Naive thymus-derived CD4-positive, alpha-beta T cell (primary cell): ENCODE measurements around the gene CRTAC1. TPM values are rescaled to one million over a fixed set of nuclear protein-coding genes. Genes with fewer than 3 reads are reported as not detected.

Experiments used
- ATAC-seq: fragments of 150-1000 bp; cut with Tn5 transposase; 2 replicates; pipeline ENCODE4 v1.10.0; 2021; ENCODE audit warnings: mild to moderate bottlenecking, moderate library complexity
- CTCF ChIA-PET: fragments of 350-600 bp; sonication (Branson Sonifier 250); formaldehyde crosslinking; loops from one replicate; lab custom pipeline; 2021; ENCODE audit warnings: antibody characterized with exemption; lab: Charles Lee
- POLR2A ChIA-PET: fragments of 350-600 bp; sonication (Branson Sonifier 250); formaldehyde crosslinking; loops from one replicate; lab custom pipeline; 2021; ENCODE audit warnings: antibody characterized with exemption, inconsistent platforms; lab: Charles Lee
- DNase-seq, 9 donors: peaks; one replicate each; pipeline versions ENCODE4 v3.0.0 to v3.0.0-alpha.2; 2020 to 2022; ENCODE audit warnings: mixed read lengths in 1 of 9
- H3K27ac ChIP-seq: one replicate; pipeline ENCODE4 v1.7.0; 2013; ENCODE audit warnings: mild to moderate bottlenecking, low read depth, low read length, moderate library complexity
- H3K27me3 ChIP-seq, 2 donors: one replicate each; pipeline ENCODE4 v1.7.0; 2013; ENCODE audit warnings: low read length in 2 of 2, mild to moderate bottlenecking in 2 of 2, moderate library complexity in 2 of 2; ENCODE audit not compliant: control insufficient read depth in 2 of 2, insufficient read depth in 2 of 2
- H3K36me3 ChIP-seq, 3 experiments: 1 replicate in 2 of 3; 2 replicates in 1 of 3; pipeline ENCODE4 v1.7.0; 2013; ENCODE audit warnings: low read length in 3 of 3, mild to moderate bottlenecking in 3 of 3, moderate library complexity in 1 of 3; ENCODE audit not compliant: insufficient read depth in 3 of 3, control insufficient read depth in 2 of 3
- H3K4me1 ChIP-seq, 2 donors: one replicate each; pipeline ENCODE4 v1.7.0; 2013; ENCODE audit warnings: low read length in 2 of 2, mild to moderate bottlenecking in 2 of 2, moderate library complexity in 1 of 2; ENCODE audit not compliant: control insufficient read depth in 2 of 2, insufficient read depth in 2 of 2
- H3K4me3 ChIP-seq: 2 replicates; pipeline ENCODE4 v1.7.0; 2013; ENCODE audit warnings: mild to moderate bottlenecking, low read length
- H3K9me3 ChIP-seq, 3 experiments: 1 replicate in 2 of 3; 2 replicates in 1 of 3; pipeline ENCODE4 v1.7.0; 2013; ENCODE audit warnings: low read length in 3 of 3; ENCODE audit not compliant: control insufficient read depth in 2 of 3
- H3K27ac Mint-ChIP-seq, 9 donors: one replicate each; pipeline ENCODE4 v1.8.0; 2020 to 2022; ENCODE audit warnings: mixed read lengths in 9 of 9, mild to moderate bottlenecking in 8 of 9, moderate library complexity in 5 of 9, inconsistent platforms in 2 of 9
- H3K27me3 Mint-ChIP-seq, 5 donors: one replicate each; pipeline ENCODE4 v1.8.0; 2021 to 2022; ENCODE audit warnings: mixed read lengths in 5 of 5, mild to moderate bottlenecking in 1 of 5
- H3K36me3 Mint-ChIP-seq, 5 donors: one replicate each; pipeline ENCODE4 v1.8.0; 2020 to 2022; ENCODE audit warnings: mixed read lengths in 5 of 5, mild to moderate bottlenecking in 3 of 5, inconsistent platforms in 1 of 5
- H3K4me1 Mint-ChIP-seq, 7 donors: one replicate each; pipeline ENCODE4 v1.8.0; 2020 to 2022; ENCODE audit warnings: mixed read lengths in 7 of 7, mild to moderate bottlenecking in 3 of 7, inconsistent platforms in 1 of 7
- H3K4me3 Mint-ChIP-seq, 10 donors: one replicate each; pipeline ENCODE4 v1.8.0; 2020 to 2022; ENCODE audit warnings: mild to moderate bottlenecking in 10 of 10, mixed read lengths in 10 of 10, moderate library complexity in 6 of 10, inconsistent platforms in 2 of 10
- H3K9me3 Mint-ChIP-seq, 11 donors: one replicate each; pipeline ENCODE4 v1.8.0; 2020 to 2022; ENCODE audit warnings: mixed read lengths in 11 of 11, mild to moderate bottlenecking in 4 of 11, inconsistent platforms in 1 of 11, moderate library complexity in 1 of 11
- intact Hi-C, 2 donors: fragments of 100-400 bp; cut with micrococcal nuclease; formaldehyde crosslinking; loops; one replicate each; pipeline ENCODE4 v1.15.1; 2023
- polyA plus RNA-seq, 2 donors: library from polyadenylated mRNA; unstranded; fragments of 300-500 nt; fragmentation: Illumina TruSeq; gene quantifications; one replicate each; pipeline ENCODE4 v1.2.3, GENCODE V29; 2021
- total RNA-seq, 6 experiments: library from RNA in 5 of 6; stranded (reverse) in 5 of 6; gene quantifications; 1 replicate in 5 of 6; 2 replicates in 1 of 6; pipeline ENCODE4 v1.2.3 and lab custom pipeline; 2021 to 2026

The CRTAC1 gene
- total and polyA plus RNA-seq, 7 experiments from 2014 or later, result not detected

- Histone ChIP-seq H3K36me3 (no peaks in the 10 kb centered on the region), H3K4me3 (no peak overlapping the region), H3K9me3 (no peaks in the 10 kb centered on the region), H3K27ac (no peak overlapping the region), H3K4me1 (peaks cover 8 to 12% of the 10 kb centered on the region in 2 donors), H3K27me3 (no peaks in the 10 kb centered on the region)
- DNase-seq (no peak), ATAC-seq (no peak)
- peaks cover 0 to 1% (median 0%) of the 10 kb centered on the region in 5 donors for H3K36me3 Mint-ChIP-seq
- ChIA-PET CTCF (interaction anchor here (1.2 to 4.2 kb wide), 7 partner anchors 20 to 119 kb away, joined by 4 to 85 read pairs (median 25); partner anchors contain the start of gene GOLGA7B), POLR2A (interaction anchor here (1.1 to 1.4 kb wide), 2 partner anchors 19 to 76 kb away, joined by 3 read pairs; no protein-coding TSS in a partner anchor)
- H3K9me3 Mint-ChIP-seq, result no peaks in the 10 kb centered on the region
- no peak overlapping the region for H3K4me3 Mint-ChIP-seq
- peaks cover 9 to 16% (median 13%) of the 10 kb centered on the region in 7 donors for H3K4me1 Mint-ChIP-seq
- H3K27ac Mint-ChIP-seq, result no peak overlapping the region
- H3K27me3 Mint-ChIP-seq, result peaks cover 0 to 24% (median 0%) of the 10 kb centered on the region in 5 donors
- intact Hi-C loops, result no loop called here
These were observed 159.4 kb downstream of the CRTAC1 start for GRCh38 chr10:97870990-97871389.

- Mint-ChIP-seq H3K36me3 (peaks cover 0 to 6% (median 4%) of the 10 kb centered on the region in 5 donors), H3K9me3 (no peaks in the 10 kb centered on the region)
- CTCF ChIA-PET, result interaction anchor here (0.6 to 4.2 kb wide), 22 partner anchors 9 to 691 kb away, joined by 3 to 85 read pairs (median 5); partner anchors contain the start of gene GOLGA7B
These were observed 161.1 kb downstream of the CRTAC1 start for GRCh38 chr10:97869091-97870042.

GRCh38 chr10:97868134-97868685 lies 162.2 kb downstream of the CRTAC1 start:
- Mint-ChIP-seq H3K27ac (peak overlapping the region in 3 of 9 donors; percentile 35 to 80 (median 59)), H3K4me3 (no peak overlapping the region), H3K36me3 (peaks cover 0 to 7% (median 4%) of the 10 kb centered on the region in 5 donors), H3K4me1 (peaks cover 9 to 16% (median 13%) of the 10 kb centered on the region in 7 donors), H3K9me3 (no peaks in the 10 kb centered on the region), H3K27me3 (peaks cover 0 to 20% (median 0%) of the 10 kb centered on the region in 5 donors)
- Histone ChIP-seq H3K36me3 (peaks cover 0 to 17% (median 0%) of the 10 kb centered on the region in 3 experiments), H3K4me3 (no peak overlapping the region), H3K27ac (no peak overlapping the region), H3K27me3 (no peaks in the 10 kb centered on the region), H3K9me3 (no peaks in the 10 kb centered on the region), H3K4me1 (peaks cover 8 to 12% of the 10 kb centered on the region in 2 donors)
- intact Hi-C loops, result no loop called here
- ATAC-seq (no peak), DNase-seq (no peak)
- ChIA-PET POLR2A (interaction anchor here (0.6 to 2.0 kb wide), 5 partner anchors 7 to 132 kb away, joined by 3 to 9 read pairs (median 7); partner anchors contain the start of gene ZFYVE27), CTCF (interaction anchor here (0.7 to 4.2 kb wide), 14 partner anchors 10 to 191 kb away, joined by 3 to 85 read pairs (median 8); partner anchors contain the start of gene GOLGA7B)

More at GRCh38 chr10:97869091-97870042, 161.1 kb downstream of the CRTAC1 start:
- ATAC-seq, result peak; percentile 97
- H3K4me1 ChIP-seq, result peaks cover 8 to 12% of the 10 kb centered on the region in 2 donors
- H3K4me3 ChIP-seq, result no peak overlapping the region
- H3K27me3 Mint-ChIP-seq, result peaks cover 0 to 24% (median 0%) of the 10 kb centered on the region in 5 donors
- peak overlapping the region; percentile 41 for H3K27ac ChIP-seq
- peak overlapping the region; percentile 38 to 85 (median 68) for H3K27ac Mint-ChIP-seq
- no peaks in the 10 kb centered on the region for H3K9me3 ChIP-seq
- DNase-seq, result peak; percentile 56 to 85 (median 78)
- POLR2A ChIA-PET, result interaction anchor here (0.6 to 2.0 kb wide), 10 partner anchors 9 to 133 kb away, joined by 3 to 9 read pairs (median 3); partner anchors contain the start of genes GOLGA7B and ZFYVE27
- H3K4me3 Mint-ChIP-seq, result peak overlapping the region in 9 of 10 donors; percentile 6 to 59 (median 37)
- H3K36me3 ChIP-seq, result peaks cover 0 to 7% (median 0%) of the 10 kb centered on the region in 3 experiments
- peaks cover 9 to 16% (median 13%) of the 10 kb centered on the region in 7 donors for H3K4me1 Mint-ChIP-seq
- no peaks in the 10 kb centered on the region for H3K27me3 ChIP-seq
- intact Hi-C loops, result loop anchor here (1.0 kb wide), 8 partner anchors 20 to 193 kb away; partner anchors contain the start of genes GOLGA7B (in 2 of the 2) and ZFYVE27 (in 1 of the 2)

GRCh38 chr10:97867220-97867800 lies 163.1 kb downstream of the CRTAC1 start:
- Mint-ChIP-seq H3K27ac (peak overlapping the region in 6 of 9 donors; percentile 4 to 80 (median 46)), H3K36me3 (peaks cover 0 to 7% (median 4%) of the 10 kb centered on the region in 5 donors), H3K4me1 (peaks cover 9 to 16% (median 13%) of the 10 kb centered on the region in 7 donors), H3K4me3 (no peak overlapping the region), H3K9me3 (no peaks in the 10 kb centered on the region), H3K27me3 (peaks cover 0 to 14% (median 0%) of the 10 kb centered on the region in 5 donors)
- Histone ChIP-seq H3K4me1 (peaks cover 8 to 12% of the 10 kb centered on the region in 2 donors), H3K36me3 (peaks cover 0 to 17% (median 0%) of the 10 kb centered on the region in 3 experiments), H3K27ac (no peak overlapping the region), H3K4me3 (no peak overlapping the region), H3K9me3 (no peaks in the 10 kb centered on the region), H3K27me3 (no peaks in the 10 kb centered on the region)
- ATAC-seq, result no peak
- no peak for DNase-seq
- ChIA-PET CTCF (interaction anchor here (0.7 to 4.2 kb wide), 11 partner anchors 9 to 120 kb away, joined by 3 to 85 read pairs (median 5); partner anchors contain the start of gene GOLGA7B), POLR2A (interaction anchor here (0.6 to 1.2 kb wide), 2 partner anchors 9 to 15 kb away, joined by 3 to 7 read pairs; no protein-coding TSS in a partner anchor)
- intact Hi-C loops, result no loop called here

GRCh38 chr10:97866524-97867219 lies 163.7 kb downstream of the CRTAC1 start:
- Mint-ChIP-seq H3K9me3 (no peaks in the 10 kb centered on the region), H3K36me3 (peaks cover 0 to 7% (median 4%) of the 10 kb centered on the region in 5 donors), H3K27ac (peak overlapping the region in 8 of 9 donors; percentile 4 to 80 (median 54)), H3K4me1 (peaks cover 9 to 16% (median 13%) of the 10 kb centered on the region in 7 donors), H3K4me3 (no peak overlapping the region), H3K27me3 (peaks cover 0 to 13% (median 0%) of the 10 kb centered on the region in 5 donors)
- POLR2A ChIA-PET, result no interaction called here
- H3K9me3 ChIP-seq, result no peaks in the 10 kb centered on the region
- CTCF ChIA-PET, result interaction anchor here (0.7 to 4.2 kb wide), 2 partner anchors 24 to 75 kb away, joined by 3 to 85 read pairs; no protein-coding TSS in a partner anchor
- intact Hi-C loops, result no loop called here
- ATAC-seq (no peak), DNase-seq (no peak)
- H3K36me3 ChIP-seq, result peaks cover 0 to 17% (median 0%) of the 10 kb centered on the region in 3 experiments
- H3K4me3 ChIP-seq, result no peak overlapping the region
- peaks cover 8 to 12% of the 10 kb centered on the region in 2 donors for H3K4me1 ChIP-seq
- no peaks in the 10 kb centered on the region for H3K27me3 ChIP-seq
- no peak overlapping the region for H3K27ac ChIP-seq
